SIG-M5 (cell line): ENCODE results near the gene SMIM5.
"Not testable (repeated sequence)": the region's sequence is repeated elsewhere in the genome, so short reads cannot be mapped to it uniquely, and the experiment has no call there.

ENCODE experiments used
- DNase-seq: peaks from one replicate; lab custom pipeline; 2025; lab: John Stamatoyannopoulos, UW

Gene SMIM5

DNA sequence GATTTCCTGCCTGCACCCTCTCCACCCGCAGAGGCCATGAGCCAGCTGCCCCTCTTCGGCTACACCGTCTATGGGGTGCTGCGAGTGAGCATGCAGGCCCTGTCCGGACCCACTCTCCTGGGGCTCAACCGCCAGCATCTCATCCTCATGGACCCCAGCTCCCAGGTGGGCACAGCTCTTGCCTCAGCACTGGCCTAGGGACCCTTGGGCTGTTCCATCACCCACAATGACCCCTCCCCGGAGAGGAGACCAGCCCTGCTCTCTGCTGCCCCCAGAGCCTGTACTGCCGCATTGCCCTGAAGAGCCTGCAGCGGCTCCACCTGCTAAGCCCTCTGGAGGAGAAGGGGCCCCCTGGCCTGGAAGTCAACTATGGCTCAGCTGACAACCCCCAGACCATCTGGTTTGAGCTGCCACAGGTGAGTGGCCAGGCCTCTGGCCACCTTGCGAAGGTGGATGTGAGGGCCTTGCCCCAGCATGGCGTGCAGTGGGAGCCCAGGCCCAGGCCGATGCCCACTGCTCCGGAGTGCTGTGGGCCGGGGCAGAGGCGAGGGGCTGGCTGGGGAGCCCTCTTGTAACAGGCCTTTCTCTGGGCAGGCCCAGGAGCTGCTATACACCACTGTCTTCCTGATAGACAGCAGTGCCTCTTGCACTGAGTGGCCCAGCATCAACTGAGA is 7.3 kb upstream of the SMIM5 start:
- no peak for DNase-seq

DNA sequence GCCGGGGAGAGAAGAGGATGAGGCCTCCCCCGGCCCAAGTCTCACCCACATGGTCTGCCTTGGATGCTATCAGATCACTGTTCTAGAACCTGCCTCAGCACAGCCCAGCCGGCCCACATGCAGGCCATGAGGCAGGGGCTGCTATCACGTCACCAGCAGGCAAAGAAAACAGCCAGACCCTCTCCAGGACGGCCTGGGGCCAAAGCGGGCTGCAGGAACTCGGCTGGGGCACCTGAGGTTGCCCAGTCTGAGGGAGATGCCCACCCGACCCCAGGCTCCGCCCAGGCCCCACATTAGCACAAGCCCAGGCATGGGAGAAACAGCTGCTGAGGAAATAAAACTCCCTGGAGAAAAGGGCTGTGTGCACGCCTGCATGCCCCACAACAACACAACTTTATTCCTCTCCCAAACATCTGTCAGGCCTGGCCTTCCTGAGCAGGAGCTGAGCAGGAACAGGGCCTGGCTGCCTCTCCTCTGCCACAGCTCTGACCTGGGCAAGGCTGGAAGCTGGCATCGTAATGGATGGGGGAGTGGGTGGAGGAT is 6.7 kb upstream of the SMIM5 start:
- DNase-seq: no peak

DNA sequence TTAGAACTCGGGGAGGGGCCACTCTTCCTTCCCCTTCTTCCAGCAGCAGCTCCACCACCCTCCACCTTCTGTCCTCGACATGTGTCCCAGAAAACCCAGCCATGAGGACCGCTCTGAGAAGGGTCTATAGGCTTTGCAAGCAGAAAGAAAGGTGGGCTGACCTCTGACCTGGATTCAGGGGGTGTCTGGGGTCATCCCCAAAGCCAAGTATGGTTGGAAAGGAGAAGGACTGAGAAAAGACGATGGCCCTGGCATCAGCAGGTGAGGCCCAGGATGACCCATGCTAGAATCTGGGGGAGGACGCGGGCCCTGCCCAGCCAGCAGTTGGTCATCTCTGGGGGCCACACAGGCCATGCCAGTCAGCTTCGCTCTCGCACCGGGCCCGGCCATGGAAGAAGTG is 6.1 kb upstream of the SMIM5 start:
- DNase-seq: no peak

DNA sequence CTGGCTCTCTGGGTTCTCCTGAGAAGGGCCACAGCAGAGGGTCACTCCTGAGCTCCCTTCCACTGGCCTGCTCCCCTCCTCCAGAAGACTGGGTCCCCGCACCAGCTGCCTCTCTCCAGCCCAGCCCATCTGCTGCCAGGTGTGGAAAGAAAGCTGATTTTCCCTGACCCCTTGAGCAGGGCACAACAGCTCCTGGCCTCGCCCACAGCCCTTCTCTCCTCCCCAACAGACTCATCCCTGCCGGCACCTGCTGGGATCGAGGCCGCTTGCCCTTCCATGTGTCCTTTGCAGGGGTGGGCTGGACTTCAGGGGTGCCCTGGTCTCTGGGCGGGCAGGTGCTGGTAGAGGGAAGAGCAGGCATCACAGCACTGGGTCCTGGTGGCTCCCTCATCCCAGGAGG is 4.8 kb upstream of the SMIM5 start:
- DNase-seq: no peak

DNA sequence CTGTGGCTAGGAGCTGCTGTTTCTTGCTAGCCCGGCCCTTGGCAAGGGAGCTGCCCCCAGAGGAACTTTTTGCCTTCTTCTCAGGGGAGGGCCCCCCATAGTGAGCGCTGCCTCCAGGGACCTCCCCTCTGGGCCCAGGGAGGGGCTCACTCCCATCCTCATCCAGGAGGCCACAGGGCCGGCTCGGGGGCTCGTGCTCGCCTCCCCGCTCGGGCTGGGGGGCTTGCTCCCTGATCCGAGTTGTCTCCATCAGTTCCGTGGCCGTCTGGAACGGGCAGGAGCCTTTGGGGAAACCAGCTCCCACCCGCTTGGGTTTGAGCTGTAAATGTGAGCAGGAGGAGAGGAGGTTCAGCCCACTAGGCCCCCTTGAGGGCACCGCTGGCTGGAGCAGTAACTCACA is 4.1 kb upstream of the SMIM5 start:
- no peak for DNase-seq

DNA sequence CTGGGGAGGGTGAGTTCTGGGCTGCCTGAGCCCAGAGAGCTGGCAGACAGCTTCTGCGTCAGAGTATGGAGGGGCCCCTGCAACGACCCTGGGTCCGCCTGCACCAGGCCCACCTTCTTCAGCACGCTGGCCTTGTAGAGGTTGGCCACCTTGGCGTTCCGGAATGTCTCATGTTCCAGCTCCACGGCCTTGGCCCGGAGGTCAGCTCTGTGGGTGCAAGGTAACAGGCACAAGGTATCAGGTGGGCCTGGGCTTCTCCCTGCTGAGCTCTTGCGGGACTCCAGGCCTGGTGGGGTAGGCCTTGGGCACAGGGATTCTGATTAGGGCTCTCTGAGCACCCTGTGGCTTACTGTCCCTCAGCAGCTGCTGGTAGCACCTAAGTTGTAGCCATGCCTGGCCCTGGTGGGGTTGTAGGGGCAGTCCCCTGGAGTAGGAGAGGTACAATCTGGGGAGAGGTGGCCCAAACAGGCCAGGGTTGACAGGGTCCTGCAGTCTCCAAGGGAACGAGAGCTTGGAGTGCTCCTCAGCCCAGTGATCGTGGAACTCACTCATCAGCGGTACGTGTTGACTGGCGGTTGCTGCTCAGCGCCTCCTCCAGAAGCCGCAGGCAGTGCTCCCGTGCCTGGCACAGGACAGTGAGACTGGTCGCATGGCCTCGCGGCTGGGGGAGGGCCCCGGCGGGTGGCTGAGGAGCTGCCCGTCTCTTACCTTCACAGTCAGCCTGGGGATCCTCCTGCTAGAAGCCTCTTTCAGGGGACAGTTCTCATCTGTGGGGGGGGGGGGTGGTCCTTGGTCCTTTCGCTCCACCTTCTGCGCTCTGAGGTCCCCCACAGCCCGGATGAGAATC is 2.9 kb upstream of the SMIM5 start:
- DNase-seq: no peak

DNA sequence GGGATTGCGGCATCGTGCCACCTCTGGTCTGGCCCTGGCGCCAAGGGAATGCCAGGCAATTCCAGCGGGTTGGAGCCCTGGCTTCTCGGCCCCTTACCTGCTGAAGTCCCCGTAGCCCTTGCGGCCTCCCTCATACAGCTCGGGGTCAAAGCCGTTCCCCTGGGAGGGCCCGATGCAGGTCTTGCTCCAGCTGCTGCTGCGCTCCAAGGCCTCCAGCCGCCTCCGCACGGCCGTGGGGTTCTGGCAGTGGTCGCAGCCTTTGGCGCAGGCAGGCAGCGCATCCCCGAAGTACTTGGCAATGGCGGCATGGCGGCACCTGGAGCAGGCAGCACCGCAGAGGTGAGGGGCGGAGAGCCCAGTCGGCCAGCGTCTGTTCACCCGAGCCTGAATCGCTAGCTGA is 1.9 kb upstream of the SMIM5 start:
- DNase-seq: no peak

DNA sequence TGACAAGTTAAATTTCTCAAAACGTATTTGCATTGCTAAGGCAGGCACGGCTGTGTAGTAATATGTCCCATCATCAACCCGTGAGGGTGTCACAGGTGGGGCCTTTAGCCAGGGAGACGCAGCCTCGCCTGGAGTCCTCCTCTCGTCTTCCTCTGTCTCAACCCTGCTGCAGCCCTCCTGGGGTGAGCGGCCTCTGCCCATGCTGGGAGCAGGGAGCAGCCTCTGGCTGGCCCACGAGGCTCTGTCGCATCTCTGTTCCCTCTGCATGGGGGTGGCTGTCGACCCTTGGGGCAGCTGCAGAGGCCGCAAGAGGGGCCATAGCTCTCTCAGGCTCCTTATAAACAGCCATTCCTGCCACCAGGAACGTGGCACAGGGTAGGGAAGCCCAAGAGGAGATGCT is 806 bp upstream of the SMIM5 start:
- no peak for DNase-seq

DNA sequence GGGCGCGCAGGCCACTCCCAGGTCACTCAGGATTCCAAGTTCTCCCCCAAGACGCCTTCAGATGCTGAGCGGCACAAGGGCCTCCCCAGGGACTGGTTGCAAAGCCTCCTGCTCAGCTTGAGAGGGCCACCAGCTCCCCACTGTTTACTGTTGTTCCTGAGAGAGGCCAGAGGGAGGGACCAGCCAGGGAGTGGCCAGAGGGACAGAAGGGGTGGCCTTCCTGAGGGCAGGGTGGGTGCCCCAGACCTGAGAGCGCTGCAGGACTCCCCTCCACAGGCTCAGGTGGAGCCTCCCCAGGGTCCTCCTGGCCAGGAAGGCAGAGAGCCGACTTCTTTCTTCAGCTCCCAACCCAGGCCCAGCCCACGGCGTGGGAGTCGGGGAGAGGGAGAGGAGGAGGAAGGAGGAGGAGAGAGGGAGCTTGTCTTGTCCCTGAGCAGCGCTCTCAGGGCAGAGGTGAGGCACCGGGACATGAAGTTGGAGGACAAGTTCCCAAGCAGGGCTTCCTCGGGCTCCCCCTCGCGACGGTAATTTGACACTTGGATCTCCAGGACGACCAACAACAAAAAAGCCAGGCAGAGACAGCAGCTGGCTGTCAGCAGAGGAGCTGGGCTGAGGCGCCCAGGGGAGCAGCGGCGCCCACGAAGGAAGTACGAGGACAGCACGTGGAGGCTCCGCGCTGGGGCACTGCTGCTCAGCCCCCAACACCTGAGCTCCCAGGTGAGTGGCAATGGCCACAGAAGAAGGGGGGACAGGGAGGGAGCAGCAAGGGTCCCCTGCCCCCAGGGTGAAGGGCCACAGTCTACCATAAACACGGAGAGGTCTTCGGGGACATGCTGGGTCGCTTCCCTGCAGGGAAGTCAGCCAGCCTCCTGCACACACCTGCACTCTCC is 497 bp downstream of the SMIM5 start:
- no peak for DNase-seq

DNA sequence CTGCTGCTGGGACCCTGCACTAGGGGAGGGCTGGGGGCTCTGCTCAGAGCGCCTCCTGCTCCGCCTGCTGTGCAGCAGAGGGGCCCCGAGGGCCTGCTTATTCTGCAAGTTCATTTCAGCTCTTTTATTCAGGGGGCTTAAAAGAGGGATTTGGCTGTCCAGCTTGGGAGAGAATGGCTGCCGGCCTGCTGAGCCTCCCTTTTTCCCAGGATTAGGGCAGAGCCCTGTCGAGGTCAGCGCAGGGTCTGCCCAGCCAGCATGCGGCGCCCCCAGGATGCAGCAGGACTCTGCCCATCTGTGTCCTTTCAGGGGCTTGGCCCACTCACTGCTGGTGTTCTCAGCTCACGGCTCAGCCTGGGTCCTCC is 1.1 kb downstream of the SMIM5 start:
- no peak for DNase-seq

DNA sequence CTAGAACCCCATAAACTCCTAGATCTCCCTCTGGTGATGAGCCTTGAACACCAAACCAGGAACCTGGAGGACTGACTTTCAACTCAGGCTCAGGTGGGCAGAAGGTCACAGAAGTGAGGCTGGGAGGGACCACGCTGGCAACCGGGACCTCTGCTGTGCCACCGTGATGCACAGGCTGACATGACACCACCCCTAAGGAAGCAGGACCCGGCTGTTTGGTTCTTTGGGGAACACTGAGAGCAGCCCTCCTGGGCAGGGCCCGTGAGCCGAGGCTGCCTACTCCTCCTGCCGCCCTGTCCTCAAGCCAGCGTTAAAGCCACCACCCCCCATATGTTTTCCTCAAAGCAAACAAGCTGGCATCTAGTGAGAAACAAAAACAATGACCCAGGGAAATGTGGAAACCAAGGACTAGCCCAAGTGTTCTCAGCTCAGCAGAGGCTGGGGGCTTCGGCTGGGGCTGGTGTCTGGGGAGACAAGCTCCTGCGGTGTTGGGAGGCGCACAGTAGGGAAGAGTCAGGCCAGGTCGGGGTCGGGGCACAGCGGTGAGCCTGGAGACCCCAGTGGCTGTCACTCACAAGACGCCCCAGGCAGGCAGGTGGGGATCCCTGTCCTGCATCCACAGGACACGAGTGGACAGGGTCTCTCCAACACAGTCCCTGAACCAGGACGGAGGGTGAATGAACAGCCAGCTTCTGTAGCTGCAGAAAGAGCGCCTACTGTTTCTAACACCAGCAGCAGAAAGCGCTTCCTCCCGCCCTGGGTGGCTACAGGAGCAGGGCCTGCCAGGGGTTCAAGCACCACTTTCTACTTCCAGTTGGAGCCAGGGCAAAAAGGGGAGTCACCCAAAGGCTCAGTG is 1.7 kb downstream of the SMIM5 start:
- no peak for DNase-seq

DNA sequence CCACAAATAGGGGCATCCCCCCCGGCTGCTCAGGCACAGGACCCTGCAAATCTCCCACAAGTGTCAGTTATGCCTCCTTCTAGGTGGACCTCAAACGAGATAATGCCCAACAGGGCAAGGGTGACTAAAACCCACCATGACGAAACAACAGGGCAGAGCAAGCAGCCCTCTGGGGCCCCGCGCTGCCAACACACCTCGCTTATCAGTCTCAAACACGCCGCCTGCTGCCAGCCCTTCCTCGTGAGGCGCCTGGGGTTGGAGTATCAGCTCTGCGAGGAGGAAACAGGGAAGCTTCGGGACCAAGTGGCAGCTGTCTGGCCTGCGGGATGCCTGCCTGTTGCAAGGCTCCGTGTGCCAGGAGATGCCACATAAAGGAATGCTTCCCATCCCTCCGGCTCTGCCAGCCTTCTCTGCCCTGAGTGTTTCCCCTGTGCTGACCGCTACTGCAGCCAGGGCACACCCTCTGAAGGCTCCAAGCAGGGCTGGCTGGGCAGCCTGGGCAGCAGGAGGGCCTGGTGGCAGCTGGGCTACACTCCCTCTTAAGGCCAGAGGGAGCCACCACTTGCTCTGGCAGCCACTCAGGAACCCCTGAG is 2.5 kb downstream of the SMIM5 start:
- DNase-seq: no peak

DNA sequence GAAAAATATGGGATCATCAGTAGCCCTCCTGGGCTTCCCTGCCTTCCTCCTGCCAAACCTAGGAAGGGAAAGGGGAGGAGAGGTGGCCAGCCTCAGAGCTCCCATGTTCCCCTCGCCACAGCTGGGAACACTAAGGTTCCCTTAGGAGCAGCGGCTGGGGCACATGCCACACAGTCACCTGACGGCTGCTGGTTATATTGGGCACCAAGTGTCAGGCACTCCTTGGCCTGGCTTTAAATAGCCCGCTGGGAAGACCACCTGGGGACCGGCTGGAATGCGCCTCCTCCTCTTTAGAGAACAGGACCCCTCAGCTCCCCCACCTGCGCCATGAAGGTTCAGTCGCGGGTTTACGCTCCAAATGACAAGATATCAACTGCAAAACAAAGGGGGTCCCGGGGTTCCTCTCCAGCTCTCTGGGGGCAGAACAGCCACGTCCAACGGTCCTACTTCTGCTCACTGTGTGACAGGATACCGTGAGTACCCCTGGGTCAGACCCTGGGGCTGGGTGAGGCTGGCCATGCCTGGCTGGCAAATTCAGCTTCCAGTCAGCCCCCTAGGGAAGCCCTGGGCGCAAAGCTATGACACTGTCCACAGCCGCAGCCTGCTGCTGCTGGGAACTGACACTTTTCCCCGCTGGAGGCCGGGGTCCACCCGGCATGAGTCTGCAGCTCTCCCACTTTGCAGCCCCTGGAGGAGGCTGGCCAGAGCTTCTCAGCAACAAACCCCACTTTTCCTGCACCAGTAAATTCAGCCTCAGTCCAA is 3.3 kb downstream of the SMIM5 start:
- DNase-seq: no peak

DNA sequence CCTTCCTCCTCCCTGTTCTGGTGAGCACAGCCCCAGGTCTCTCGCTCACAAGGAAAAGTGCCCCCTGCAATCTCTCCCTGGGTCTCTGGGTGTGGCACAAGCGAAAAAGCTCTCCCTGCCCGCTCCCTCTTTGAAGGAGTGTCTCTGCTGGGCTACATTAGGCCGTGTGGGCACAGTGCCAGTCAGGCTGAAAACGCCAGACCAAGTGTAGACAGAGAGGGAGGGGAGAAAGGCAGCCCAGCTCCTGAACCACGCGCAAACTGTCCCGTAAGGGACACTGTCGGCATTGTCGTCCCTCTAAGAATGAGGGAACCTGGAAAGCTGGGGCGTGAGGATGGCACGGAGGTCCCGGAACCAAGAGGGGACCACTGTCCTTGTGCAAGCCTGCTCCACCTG is 3.9 kb downstream of the SMIM5 start:
- DNase-seq: no peak

DNA sequence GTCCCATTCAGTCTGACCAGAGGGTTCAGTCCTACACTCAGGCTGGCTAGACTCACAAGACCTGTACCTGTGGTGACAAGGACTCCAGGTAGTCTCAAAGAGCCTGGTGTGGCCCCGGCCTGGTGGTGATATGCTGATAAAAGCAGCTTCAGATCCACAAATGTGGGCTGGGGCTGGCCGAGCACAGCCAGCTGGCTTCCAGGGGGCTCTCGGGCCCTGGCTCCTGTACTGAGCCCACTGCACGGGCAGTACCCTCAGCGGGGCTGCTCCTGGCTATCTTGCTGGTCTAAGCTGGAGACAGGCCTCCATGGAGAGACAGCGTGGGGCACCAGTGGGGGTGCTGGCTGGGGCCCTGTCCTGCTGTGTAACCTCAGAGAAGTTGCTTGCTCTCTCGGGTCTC is 4.3 kb downstream of the SMIM5 start:
- no peak for DNase-seq

DNA sequence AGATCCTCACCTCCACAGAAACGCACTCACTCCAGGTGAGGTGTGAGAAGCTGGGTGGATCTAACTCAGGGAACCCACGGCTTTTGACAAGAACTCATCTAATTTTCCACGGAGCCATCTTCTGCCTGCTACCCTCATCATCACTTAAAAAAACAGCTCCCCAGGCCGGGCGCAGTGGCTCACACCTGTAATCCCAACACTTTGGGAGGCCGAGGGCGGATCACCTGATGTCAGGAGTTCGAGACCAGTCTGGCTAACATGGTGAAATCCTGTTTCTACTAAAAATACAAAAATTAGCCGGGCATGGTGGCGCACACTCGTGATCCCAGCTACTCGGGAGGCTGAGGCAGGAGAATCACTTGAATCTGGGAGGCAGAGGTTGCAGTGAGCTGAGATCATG is 4.8 kb downstream of the SMIM5 start:
- DNase-seq: not testable (repeated sequence)

DNA sequence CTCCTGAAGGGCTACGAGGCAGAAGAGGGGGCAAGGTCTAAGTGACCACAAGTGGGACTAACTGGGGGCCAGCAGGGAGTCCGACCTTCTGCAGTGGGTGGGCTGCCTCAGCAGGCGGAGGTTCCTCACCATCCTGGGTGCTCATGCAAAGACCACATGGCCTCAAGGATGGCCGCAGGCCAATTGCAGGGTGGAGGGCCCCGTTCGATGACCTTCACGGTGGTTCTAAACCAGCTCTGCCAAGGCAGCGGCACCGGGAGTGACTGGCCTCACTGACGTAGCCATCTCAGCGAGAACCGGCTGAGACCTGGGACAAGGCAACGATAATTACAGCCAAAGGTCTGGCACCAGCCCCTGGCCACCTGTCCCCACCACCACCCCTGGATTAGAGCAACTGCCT is 5.7 kb downstream of the SMIM5 start:
- no peak for DNase-seq

DNA sequence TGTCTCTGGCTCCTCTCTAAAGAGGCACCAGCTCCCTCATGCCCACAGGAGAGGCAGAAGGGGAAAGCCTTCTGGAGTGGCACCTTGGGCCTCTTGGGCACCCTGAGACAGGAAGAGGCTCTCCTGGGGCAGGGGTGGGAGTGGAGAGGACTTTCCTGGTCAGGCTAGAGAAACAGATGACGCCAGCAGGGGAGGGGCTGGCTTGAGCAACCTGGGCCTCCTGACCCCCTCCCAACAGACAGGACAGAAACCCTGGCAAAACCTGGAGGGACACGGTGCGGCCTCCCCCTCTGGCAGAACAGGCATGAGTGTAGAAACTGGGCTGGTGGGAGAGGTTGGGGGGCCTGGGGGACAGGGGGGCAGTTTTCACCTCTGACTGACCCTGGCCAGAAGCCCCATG is 6.1 kb downstream of the SMIM5 start:
- no peak for DNase-seq

DNA sequence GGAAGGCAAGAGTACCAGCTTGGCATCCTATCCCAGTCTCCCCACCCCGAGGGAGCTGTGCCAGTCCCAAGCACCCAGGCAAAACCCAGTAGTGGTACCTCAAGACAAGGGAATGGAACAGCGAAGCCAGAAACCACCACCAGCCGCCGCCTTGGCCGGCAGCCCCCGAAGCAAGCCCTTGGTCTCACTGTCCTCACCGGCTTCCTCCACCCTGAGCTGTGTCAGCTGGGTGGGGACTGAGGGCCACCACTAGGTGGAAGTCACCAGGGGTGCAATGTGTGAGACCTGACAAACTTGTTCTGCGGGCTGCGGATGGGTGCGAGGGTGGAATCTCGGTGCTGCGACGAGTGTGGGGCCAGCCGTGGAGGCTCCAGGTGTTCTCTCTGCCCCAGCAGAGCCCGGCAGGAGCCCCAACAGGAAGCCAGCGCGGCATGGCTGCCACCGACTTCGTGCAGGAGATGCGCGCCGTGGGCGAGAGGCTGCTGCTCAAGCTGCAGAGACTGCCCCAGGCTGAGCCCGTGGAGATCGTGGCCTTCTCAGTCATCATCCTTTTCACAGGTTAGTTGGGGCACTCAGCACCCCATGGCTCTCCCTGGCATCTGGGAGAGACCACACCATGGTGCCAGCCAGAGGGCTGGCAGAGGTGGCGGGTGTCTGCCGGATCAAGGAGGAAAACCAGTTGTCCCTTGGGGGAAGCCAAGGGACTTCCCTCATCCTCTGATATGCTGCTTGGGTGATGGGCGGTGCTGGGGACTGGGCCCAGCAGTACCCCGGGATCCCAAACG is 6.7 kb downstream of the SMIM5 start:
- no peak for DNase-seq
